ENCODE results near the gene ANTXR2.

The ANTXR2 gene

GRCh38 chr4:79920163-79920853, 152.7 kb downstream of the ANTXR2 start:
- Histone ChIP-seq H3K4me3 (ENCODE audit: low read depth, low read length) (no peak overlapping the region), H3K79me2 (no peaks in the 10 kb centered on the region), H3K27me3 (ENCODE audit: control insufficient read depth, insufficient read depth, low read length) (no peaks in the 10 kb centered on the region), H2AFZ (no peak overlapping the region), H3K36me3 (ENCODE audit: control insufficient read depth, insufficient read depth, low read length) (no peaks in the 10 kb centered on the region), H3K4me2 (ENCODE audit: low read length) (no peak overlapping the region), H3K9ac (no peak overlapping the region), H3K9me3 (ENCODE audit: control insufficient read depth, low read length) (no peaks in the 10 kb centered on the region), H3K27ac (no peak overlapping the region), H3K4me1 (no peaks in the 10 kb centered on the region)
- TF ChIP-seq, protein P1, sequence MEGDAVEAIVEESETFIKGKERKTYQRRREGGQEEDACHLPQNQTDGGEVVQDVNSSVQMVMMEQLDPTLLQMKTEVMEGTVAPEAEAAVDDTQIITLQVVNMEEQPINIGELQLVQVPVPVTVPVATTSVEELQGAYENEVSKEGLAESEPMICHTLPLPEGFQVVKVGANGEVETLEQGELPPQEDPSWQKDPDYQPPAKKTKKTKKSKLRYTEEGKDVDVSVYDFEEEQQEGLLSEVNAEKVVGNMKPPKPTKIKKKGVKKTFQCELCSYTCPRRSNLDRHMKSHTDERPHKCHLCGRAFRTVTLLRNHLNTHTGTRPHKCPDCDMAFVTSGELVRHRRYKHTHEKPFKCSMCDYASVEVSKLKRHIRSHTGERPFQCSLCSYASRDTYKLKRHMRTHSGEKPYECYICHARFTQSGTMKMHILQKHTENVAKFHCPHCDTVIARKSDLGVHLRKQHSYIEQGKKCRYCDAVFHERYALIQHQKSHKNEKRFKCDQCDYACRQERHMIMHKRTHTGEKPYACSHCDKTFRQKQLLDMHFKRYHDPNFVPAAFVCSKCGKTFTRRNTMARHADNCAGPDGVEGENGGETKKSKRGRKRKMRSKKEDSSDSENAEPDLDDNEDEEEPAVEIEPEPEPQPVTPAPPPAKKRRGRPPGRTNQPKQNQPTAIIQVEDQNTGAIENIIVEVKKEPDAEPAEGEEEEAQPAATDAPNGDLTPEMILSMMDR (IDR thresholded peaks at IDR 0.05), result no peak

- TF ChIP-seq, protein P1 (IDR thresholded peaks at IDR 0.05), result no peak
- Histone ChIP-seq H3K27ac (no peak overlapping the region), H3K79me2 (no peaks in the 10 kb centered on the region), H3K36me3 (ENCODE audit: control insufficient read depth, insufficient read depth, low read length) (no peaks in the 10 kb centered on the region), H3K4me3 (ENCODE audit: low read depth, low read length) (no peak overlapping the region), H3K27me3 (ENCODE audit: control insufficient read depth, insufficient read depth, low read length) (no peaks in the 10 kb centered on the region), H3K4me2 (ENCODE audit: low read length) (no peak overlapping the region), H2AFZ (no peak overlapping the region), H3K9ac (no peak overlapping the region), H3K4me1 (no peaks in the 10 kb centered on the region), H3K9me3 (ENCODE audit: control insufficient read depth, low read length) (no peaks in the 10 kb centered on the region)
Observed at GRCh38 chr4:79918292-79918691, 154.7 kb downstream of the ANTXR2 start.

- Histone ChIP-seq H2AFZ (no peak overlapping the region), H3K4me2 (ENCODE audit: low read length) (no peak overlapping the region), H3K27me3 (ENCODE audit: control insufficient read depth, insufficient read depth, low read length) (no peaks in the 10 kb centered on the region), H3K79me2 (no peaks in the 10 kb centered on the region), H3K9ac (no peak overlapping the region), H3K4me3 (ENCODE audit: low read depth, low read length) (no peak overlapping the region), H3K9me3 (ENCODE audit: control insufficient read depth, low read length) (no peaks in the 10 kb centered on the region), H3K27ac (no peak overlapping the region), H3K4me1 (no peaks in the 10 kb centered on the region), H3K36me3 (ENCODE audit: control insufficient read depth, insufficient read depth, low read length) (no peaks in the 10 kb centered on the region)
- TF ChIP-seq, protein P1 (IDR thresholded peaks at IDR 0.05), result peak; percentile 13
Observed at GRCh38 chr4:79917246-79917645, 155.8 kb downstream of the ANTXR2 start.

DNA sequence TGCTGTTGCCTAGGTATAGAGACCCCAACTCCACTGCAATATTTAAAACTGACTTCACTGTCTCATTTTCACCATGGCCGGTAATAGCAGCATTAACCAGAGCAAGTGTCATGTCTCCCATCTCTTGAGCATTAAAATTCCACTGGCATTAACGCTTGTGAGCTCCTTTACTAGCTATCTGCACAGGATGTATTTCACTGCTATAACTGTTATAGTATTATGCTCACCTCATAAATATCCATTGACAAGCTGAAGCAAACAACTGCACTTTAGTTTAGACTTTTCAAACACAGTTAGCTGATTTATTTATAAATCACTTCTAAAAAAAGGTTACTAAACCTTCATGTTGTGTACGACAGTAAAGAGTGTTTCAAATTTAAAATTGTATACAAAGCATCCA, 157.8 kb downstream of the ANTXR2 start:
- H3K36me3 ChIP-seq (ENCODE audit: control insufficient read depth, insufficient read depth, low read length), result no peaks in the 10 kb centered on the region
- H3K27me3 ChIP-seq (ENCODE audit: control insufficient read depth, insufficient read depth, low read length), result no peaks in the 10 kb centered on the region
- H3K4me2 ChIP-seq (ENCODE audit: low read length), result no peak overlapping the region
- H3K4me1 ChIP-seq, result no peaks in the 10 kb centered on the region
- no peaks in the 10 kb centered on the region for H3K9me3 ChIP-seq (ENCODE audit: control insufficient read depth, low read length)
- no peak overlapping the region for H3K27ac ChIP-seq
- H3K9ac ChIP-seq, result no peak overlapping the region
- TF ChIP-seq, protein P1 (IDR thresholded peaks at IDR 0.05), result no peak
- H2AFZ ChIP-seq, result no peak overlapping the region
- H3K79me2 ChIP-seq, result no peaks in the 10 kb centered on the region
- H3K4me3 ChIP-seq (ENCODE audit: low read depth, low read length), result no peak overlapping the region

- Histone ChIP-seq H3K4me1 (no peaks in the 10 kb centered on the region), H2AFZ (no peak overlapping the region), H3K27ac (no peak overlapping the region), H3K36me3 (ENCODE audit: control insufficient read depth, insufficient read depth, low read length) (no peaks in the 10 kb centered on the region), H3K79me2 (no peaks in the 10 kb centered on the region), H3K27me3 (ENCODE audit: control insufficient read depth, insufficient read depth, low read length) (no peaks in the 10 kb centered on the region), H3K9me3 (ENCODE audit: control insufficient read depth, low read length) (no peaks in the 10 kb centered on the region), H3K9ac (no peak overlapping the region), H3K4me3 (ENCODE audit: low read depth, low read length) (no peak overlapping the region), H3K4me2 (ENCODE audit: low read length) (no peak overlapping the region)
- TF ChIP-seq, protein P1 (IDR thresholded peaks at IDR 0.05), result no peak
Observed at GRCh38 chr4:79913581-79913980, 159.4 kb downstream of the ANTXR2 start.

All from parathyroid adenoma (tissue), 2 donors.